Transverse colon (tissue), 4 donors: ENCODE data around the gene EEPD1. TPM values are rescaled to one million over a fixed set of nuclear protein-coding genes. Genes with fewer than 3 reads are reported as not detected.

Experiments
- DNase-seq: peaks from one replicate; pipeline ENCODE4 v3.0.0-alpha.2; 2019
- H3K27ac ChIP-seq, 4 donors: fragments of 200-600 bp; sonication (generic); 2 replicates each; pipeline ENCODE4 v1.5.1; 2016 to 2018; ENCODE audit warnings: inconsistent platforms in 4 of 4
- H3K27me3 ChIP-seq: fragments of 200-600 bp; sonication (generic); 2 replicates; pipeline ENCODE4 v1.5.1; 2017; ENCODE audit warnings: inconsistent platforms
- H3K36me3 ChIP-seq, 4 donors: fragments of 200-600 bp; sonication (generic); 2 replicates each; pipeline ENCODE4 v1.5.1; 2017 to 2019; ENCODE audit warnings: inconsistent platforms in 4 of 4
- H3K4me1 ChIP-seq, 4 donors: fragments of 200-600 bp; sonication (generic); 2 replicates each; pipeline ENCODE4 v1.5.1; 2017 to 2020; ENCODE audit warnings: inconsistent platforms in 4 of 4
- H3K4me3 ChIP-seq, 4 donors: fragments of 200-600 bp; sonication (generic); 1 replicate in 1 of 4; 2 replicates in 3 of 4; pipeline versions ENCODE4 v1.5.1 to v1.6.1; 2017 to 2019; ENCODE audit warnings: inconsistent platforms in 4 of 4
- H3K9me3 ChIP-seq, 2 donors: fragments of 200-600 bp; sonication (generic); 2 replicates each; pipeline ENCODE4 v1.5.1; 2017 to 2019; ENCODE audit warnings: inconsistent platforms in 2 of 2
- CTCF ChIP-seq, 5 experiments: fragments of 200-600 bp in 3 of 5; fragments of 450-650 bp in 2 of 5; sonication (generic) in 3 of 5; IDR thresholded peaks; 1 replicate in 2 of 5; 2 replicates in 3 of 5; pipeline ENCODE4 v1.5.1; 2016 to 2017; ENCODE audit warnings: antibody characterized with exemption in 5 of 5, inconsistent platforms in 3 of 5, mild to moderate bottlenecking in 2 of 5, moderate library complexity in 1 of 5
- EP300 ChIP-seq: sonication (generic); formaldehyde crosslinking; IDR thresholded peaks from one replicate; pipeline ENCODE4 v1.6.1; 2017; ENCODE audit warnings: antibody characterized with exemption, low read depth
- POLR2A ChIP-seq: fragments of 450-650 bp; IDR thresholded peaks from one replicate; pipeline ENCODE4 v1.6.1; 2016; ENCODE audit warnings: antibody characterized with exemption, mild to moderate bottlenecking, moderate library complexity
- POLR2AphosphoS5 ChIP-seq, 3 donors: sonication (generic); formaldehyde crosslinking; IDR thresholded peaks; one replicate each; pipeline ENCODE4 v1.6.1; 2016; ENCODE audit warnings: antibody characterized with exemption in 3 of 3
- WGBS, 2 donors: methylation state at CpG; one replicate each; pipeline ENCODE4 v1.1.5; 2018; ENCODE audit warnings: low coverage in 1 of 2; 5-methylcytosine and 5-hydroxymethylcytosine counted together
- in situ Hi-C, 4 donors: fragments of 200-750 bp; cut with MboI; loops; one replicate each; pipeline versions ENCODE4 v1.15.0 to v1.15.1; 2017; ENCODE audit warnings: low sequenced_read_pairs in 3 of 4, low pct_ligation_motif_present in 1 of 4, low pct_unique_long_range_greater_than_20kb in 1 of 4
- intact Hi-C: fragments of 100-400 bp; cut with DNase I; formaldehyde crosslinking; loops from one replicate; pipeline ENCODE4 v1.15.1; 2023; ENCODE audit warnings: low total_unique reads
- total RNA-seq, 4 donors: library from RNA; depleted of rRNA; stranded (reverse); fragments of >200 nt; gene quantifications; one replicate each; pipeline ENCODE4 v1.1.0, GENCODE V29; 2016

The EEPD1 gene
- total RNA-seq, 4 donors from 2014 or later, result 16.2 to 36.2 (median 25.2) TPM

- WGBS, 2 donors, result 91 to 100% methylated on average over 1 to 5 of the region's 5 CpGs
- H3K4me3 ChIP-seq, result no peak overlapping the region
- no peak for DNase-seq
- in situ Hi-C loops, result loop anchor here in 1 of 4 donors (25.0 kb wide), 1 partner anchor 593 kb away; no protein-coding TSS in a partner anchor
- peaks cover 5 to 20% (median 12%) of the 10 kb centered on the region in 4 donors for H3K4me1 ChIP-seq
- intact Hi-C loops, result no loop called here
- TF ChIP-seq POLR2AphosphoS5 (IDR thresholded peaks at IDR 0.05) (no peak), EP300 (no peak), CTCF (IDR thresholded peaks at IDR 0.05) (no peak), POLR2A (no peak)
- no peaks in the 10 kb centered on the region for H3K27me3 ChIP-seq
- H3K9me3 ChIP-seq, result no peaks in the 10 kb centered on the region
- no peak overlapping the region for H3K27ac ChIP-seq
- H3K36me3 ChIP-seq, result no peaks in the 10 kb centered on the region
Measured at GRCh38 chr7:36305648-36306047, 152.6 kb downstream of the EEPD1 start.

GRCh38 chr7:36306222-36306621 is 153.2 kb downstream of the EEPD1 start:
- Histone ChIP-seq H3K36me3 (no peaks in the 10 kb centered on the region), H3K4me3 (no peak overlapping the region), H3K4me1 (peaks cover 5 to 18% (median 12%) of the 10 kb centered on the region in 4 donors), H3K9me3 (no peaks in the 10 kb centered on the region), H3K27ac (no peak overlapping the region), H3K27me3 (no peaks in the 10 kb centered on the region)
- DNase-seq, result no peak
- in situ Hi-C loops, result loop anchor here in 1 of 4 donors (25.0 kb wide), 1 partner anchor 594 kb away; no protein-coding TSS in a partner anchor
- TF ChIP-seq EP300 (no peak), POLR2A (no peak), POLR2AphosphoS5 (IDR thresholded peaks at IDR 0.05) (no peak), CTCF (IDR thresholded peaks at IDR 0.05) (no peak)
- 90 to 92% methylated on average over 3 to 5 of the region's 5 CpGs for WGBS, 2 donors
- intact Hi-C loops, result no loop called here

- intact Hi-C loops (no loop called here), in situ Hi-C loops (loop anchor here in 1 of 4 donors (25.0 kb wide), 1 partner anchor 594 kb away; no protein-coding TSS in a partner anchor)
- no peaks in the 10 kb centered on the region for H3K27me3 ChIP-seq
- no peak for DNase-seq
- H3K9me3 ChIP-seq, result no peaks in the 10 kb centered on the region
- H3K4me3 ChIP-seq, result no peak overlapping the region
- H3K27ac ChIP-seq, result no peak overlapping the region
- WGBS, 2 donors, result 73 to 93% methylated on average over 5 to 10 of the region's 10 CpGs
- no peaks in the 10 kb centered on the region for H3K36me3 ChIP-seq
- TF ChIP-seq CTCF (IDR thresholded peaks at IDR 0.05) (no peak), EP300 (no peak), POLR2AphosphoS5 (IDR thresholded peaks at IDR 0.05) (no peak), POLR2A (no peak)
- H3K4me1 ChIP-seq, result peaks cover 5 to 18% (median 12%) of the 10 kb centered on the region in 4 donors
Measured at GRCh38 chr7:36306722-36307121, 153.7 kb downstream of the EEPD1 start.

- intact Hi-C loops, result loop anchor here (1.0 kb wide), 1 partner anchor 32 kb away; no protein-coding TSS in a partner anchor
- Histone ChIP-seq H3K4me3 (no peak overlapping the region), H3K27me3 (no peaks in the 10 kb centered on the region), H3K27ac (no peak overlapping the region), H3K9me3 (no peaks in the 10 kb centered on the region), H3K36me3 (no peaks in the 10 kb centered on the region), H3K4me1 (peaks cover 7 to 13% (median 10%) of the 10 kb centered on the region in 4 donors)
- WGBS, 2 donors, result 63 to 85% methylated on average over 2 to 7 of the region's 10 CpGs
- TF ChIP-seq CTCF (IDR thresholded peaks at IDR 0.05) (no peak), POLR2A (no peak), EP300 (no peak)
- no peak for DNase-seq
- in situ Hi-C loops, result loop anchor here in 1 of 4 donors (25.0 kb wide), 1 partner anchor 596 kb away; no protein-coding TSS in a partner anchor
Measured at GRCh38 chr7:36308031-36308430, 155.0 kb downstream of the EEPD1 start.
